A549 (cell line): ENCODE results near the gene TNRC6C.

Experiments used
- CEBPB ChIP-seq, 2 experiments: fragments of >200 bp in 1 of 2; sonication (Bioruptor Twin) in 1 of 2; formaldehyde crosslinking in 1 of 2; IDR thresholded peaks; 2 replicates each; pipeline ENCODE4 v1.6.1; 2012 to 2016
- E2F6 ChIP-seq: IDR thresholded peaks from 2 replicates; pipeline ENCODE4 v1.6.1; 2012; ENCODE audit warnings: low read depth, borderline replicate concordance
- EP300 ChIP-seq, 2 experiments: fragments of >200 bp; sonication (Bioruptor Twin); formaldehyde crosslinking; IDR thresholded peaks; 2 replicates in 1 of 2; 3 replicates in 1 of 2; pipeline ENCODE4 v1.6.1; 2016 to 2017
- ESRRA ChIP-seq: fragments of 150-350 bp; IDR thresholded peaks from 2 replicates; pipeline ENCODE4 v1.6.1; 2014; ENCODE audit warnings: mild to moderate bottlenecking, low read length, borderline replicate concordance
- HMGXB4 ChIP-seq: fragments of 250-450 bp; sonication (Bioruptor Pico); IDR thresholded peaks from 2 replicates; pipeline ENCODE4 v1.5.0; 2021; ENCODE audit warnings: mild to moderate bottlenecking, moderate library complexity, borderline replicate concordance
- JUN ChIP-seq, 2 experiments: fragments of >200 bp; sonication (Bioruptor Twin); formaldehyde crosslinking; IDR thresholded peaks; 2 replicates in 1 of 2; 3 replicates in 1 of 2; pipeline ENCODE4 v1.6.1; 2016 to 2017
- JUNB ChIP-seq: fragments of >200 bp; sonication (Bioruptor Twin); formaldehyde crosslinking; IDR thresholded peaks from 2 replicates; pipeline ENCODE4 v1.6.1; 2016
- MAX ChIP-seq: IDR thresholded peaks from 2 replicates; pipeline ENCODE4 v1.6.1; 2012
- POLR2AphosphoS2 ChIP-seq: conservative IDR thresholded peaks from 2 replicates; pipeline ENCODE4 v1.6.1; 2012; ENCODE audit warnings: low read length, improper control_type of control experiment, inconsistent platforms
- TF ChIP-seq, protein P1 (sequence below): fragments of >200 bp; sonication (Bioruptor Twin); formaldehyde crosslinking; IDR thresholded peaks from 3 replicates; pipeline ENCODE4 v1.5.1; 2016

DNA sequence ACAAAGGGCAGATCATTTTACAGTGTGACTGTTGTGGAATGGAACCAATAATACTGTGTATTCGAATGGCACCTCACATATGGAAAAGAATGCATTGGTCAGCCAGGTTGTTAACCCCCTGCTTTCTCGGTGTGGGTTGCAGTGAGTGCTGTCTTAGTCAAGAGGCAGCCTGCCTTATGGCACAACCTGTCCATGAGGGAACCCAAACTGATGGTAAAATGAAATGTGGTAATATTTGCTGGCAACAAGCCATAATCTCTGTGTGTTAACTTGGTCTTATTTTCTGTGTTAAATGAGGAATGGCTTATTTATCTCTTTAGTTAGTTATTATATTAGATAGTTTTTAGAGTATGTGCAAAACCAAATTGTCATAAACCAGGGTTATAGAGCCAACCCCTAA is 88.4 kb downstream of the TNRC6C start:
- TF ChIP-seq JUNB, result no peak
- no peak for TF ChIP-seq HMGXB4
- TF ChIP-seq POLR2AphosphoS2, result no peak
- TF ChIP-seq ESRRA, result no peak
- no peak for TF ChIP-seq EP300 (IDR thresholded peaks at IDR 0.05)
- no peak for TF ChIP-seq CEBPB (IDR thresholded peaks at IDR 0.05)
- TF ChIP-seq MAX, result no peak
- TF ChIP-seq E2F6, result no peak
- TF ChIP-seq, protein P1, sequence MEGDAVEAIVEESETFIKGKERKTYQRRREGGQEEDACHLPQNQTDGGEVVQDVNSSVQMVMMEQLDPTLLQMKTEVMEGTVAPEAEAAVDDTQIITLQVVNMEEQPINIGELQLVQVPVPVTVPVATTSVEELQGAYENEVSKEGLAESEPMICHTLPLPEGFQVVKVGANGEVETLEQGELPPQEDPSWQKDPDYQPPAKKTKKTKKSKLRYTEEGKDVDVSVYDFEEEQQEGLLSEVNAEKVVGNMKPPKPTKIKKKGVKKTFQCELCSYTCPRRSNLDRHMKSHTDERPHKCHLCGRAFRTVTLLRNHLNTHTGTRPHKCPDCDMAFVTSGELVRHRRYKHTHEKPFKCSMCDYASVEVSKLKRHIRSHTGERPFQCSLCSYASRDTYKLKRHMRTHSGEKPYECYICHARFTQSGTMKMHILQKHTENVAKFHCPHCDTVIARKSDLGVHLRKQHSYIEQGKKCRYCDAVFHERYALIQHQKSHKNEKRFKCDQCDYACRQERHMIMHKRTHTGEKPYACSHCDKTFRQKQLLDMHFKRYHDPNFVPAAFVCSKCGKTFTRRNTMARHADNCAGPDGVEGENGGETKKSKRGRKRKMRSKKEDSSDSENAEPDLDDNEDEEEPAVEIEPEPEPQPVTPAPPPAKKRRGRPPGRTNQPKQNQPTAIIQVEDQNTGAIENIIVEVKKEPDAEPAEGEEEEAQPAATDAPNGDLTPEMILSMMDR, result no peak
- no peak for TF ChIP-seq JUN (IDR thresholded peaks at IDR 0.05)
